ENCODE data around the gene PTPRN2.

The PTPRN2 gene

DNA sequence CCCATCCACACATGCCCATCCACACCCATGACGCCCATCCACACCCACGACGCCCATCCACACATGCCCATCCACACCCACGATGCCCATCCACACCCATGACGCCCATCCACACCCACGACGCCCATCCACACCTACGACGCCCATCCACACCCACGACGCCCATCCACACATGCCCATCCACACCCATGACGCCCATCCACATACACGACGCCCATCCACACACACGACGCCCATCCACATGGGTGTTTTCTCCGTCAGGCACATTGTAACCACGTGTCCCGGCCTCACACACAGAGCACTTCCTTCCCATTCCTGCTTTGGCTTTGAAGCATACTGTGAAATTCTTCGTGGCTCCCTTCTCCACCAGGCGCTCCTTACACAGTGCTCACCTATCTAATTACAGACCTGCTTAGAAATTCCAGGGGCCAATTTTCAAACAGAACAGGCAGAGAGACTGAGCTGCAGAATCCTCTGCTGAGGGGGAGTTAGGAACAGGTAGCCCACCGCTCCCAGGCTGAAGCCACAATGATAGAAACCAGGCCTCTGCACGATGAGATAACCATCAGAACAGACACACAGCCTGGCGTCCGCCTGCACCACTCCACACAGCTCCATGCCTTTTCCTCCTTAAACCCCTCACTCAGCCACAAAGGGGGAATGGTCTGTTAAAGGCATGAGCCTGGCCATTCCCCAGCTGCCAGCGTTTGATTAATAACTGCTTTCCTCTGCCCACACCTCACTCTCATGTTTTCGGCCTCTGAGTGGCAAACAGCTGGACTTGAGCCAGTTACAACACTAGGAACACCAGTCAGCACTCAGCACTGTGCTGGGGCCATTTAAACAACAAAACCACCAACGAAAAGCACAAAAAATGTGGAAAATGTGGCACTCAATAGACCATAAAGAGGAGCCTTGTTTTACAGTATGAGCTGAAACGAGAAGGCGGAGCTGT is 501.6 kb downstream of the PTPRN2 start:
- DNase-seq (ENCODE audit: low read depth), result no peak

DNA sequence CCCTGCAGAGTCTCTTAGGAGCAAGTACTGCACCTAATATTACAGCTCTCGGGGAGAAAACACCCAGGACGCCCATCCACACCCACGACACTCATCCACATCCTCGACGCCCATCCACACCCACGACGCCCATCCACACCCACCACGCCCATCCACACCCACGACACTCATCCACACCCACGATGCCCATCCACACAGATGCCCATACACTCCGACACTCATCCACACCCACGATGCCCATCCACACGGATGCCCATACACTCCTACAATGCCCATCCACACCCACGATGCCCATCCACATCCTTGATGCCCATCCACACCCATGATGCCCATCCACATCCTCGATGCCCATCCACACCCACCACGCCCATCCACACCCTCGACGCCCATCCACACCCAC is 503.1 kb downstream of the PTPRN2 start:
- no peak for DNase-seq (ENCODE audit: low read depth)

DNA sequence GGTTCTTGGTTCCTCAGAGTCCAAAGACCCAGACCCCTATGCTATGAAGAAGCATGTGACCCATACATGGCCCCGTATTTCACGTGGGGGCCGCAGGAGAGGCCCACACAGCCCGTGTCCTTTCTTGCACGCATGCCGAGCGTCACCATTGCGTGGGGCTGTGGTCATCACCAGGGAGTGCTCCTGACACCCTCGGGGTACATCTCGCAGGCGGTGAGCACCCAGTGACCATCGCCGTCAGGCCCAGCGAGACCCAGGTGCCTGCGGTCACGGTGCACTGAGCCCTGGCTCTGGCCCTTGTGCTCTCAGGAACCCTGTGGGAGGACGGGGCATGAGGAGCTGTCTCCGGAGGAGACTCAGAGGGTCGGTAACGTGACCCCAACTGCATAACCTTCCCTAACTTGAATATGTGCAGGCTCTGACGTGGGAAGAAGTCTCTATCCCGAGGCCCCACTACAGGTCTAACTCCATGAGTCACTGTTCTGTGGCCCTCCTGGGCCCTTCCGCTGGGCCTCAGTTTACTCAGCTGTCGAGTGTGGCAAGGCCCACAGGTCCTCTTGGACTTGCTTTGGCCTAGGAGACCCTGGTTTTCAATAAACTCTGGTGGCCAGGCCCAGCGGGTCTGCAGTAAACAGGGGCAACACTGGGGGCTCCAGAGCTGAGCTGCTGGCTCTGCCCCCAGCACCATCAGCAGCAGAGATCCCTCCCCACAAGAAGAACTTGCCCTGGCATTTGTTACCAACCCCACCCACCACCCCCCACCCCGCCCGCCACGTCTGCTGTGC is 503.9 kb downstream of the PTPRN2 start:
- DNase-seq (ENCODE audit: low read depth), result no peak

DNA sequence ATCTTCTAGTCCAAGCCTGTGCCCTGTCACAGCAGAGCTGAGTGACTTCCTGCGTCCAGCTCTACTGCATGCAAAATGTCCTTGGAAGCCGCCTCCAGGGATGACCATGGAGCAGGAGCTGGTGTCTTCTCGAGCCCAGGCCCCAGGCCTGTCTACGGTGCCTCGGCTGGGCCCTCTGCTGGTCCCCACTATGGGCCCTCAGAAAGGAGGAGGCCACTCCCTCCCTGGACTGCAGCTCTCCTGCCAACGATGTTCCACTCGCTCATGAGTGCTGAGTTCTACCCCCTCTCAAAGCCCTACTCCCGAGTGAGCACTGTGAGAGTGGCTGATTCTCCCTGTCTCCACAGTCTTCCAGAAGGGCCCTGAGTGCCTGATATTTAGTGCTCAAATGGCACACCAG is 504.9 kb downstream of the PTPRN2 start:
- DNase-seq (ENCODE audit: low read depth), result no peak

DNA sequence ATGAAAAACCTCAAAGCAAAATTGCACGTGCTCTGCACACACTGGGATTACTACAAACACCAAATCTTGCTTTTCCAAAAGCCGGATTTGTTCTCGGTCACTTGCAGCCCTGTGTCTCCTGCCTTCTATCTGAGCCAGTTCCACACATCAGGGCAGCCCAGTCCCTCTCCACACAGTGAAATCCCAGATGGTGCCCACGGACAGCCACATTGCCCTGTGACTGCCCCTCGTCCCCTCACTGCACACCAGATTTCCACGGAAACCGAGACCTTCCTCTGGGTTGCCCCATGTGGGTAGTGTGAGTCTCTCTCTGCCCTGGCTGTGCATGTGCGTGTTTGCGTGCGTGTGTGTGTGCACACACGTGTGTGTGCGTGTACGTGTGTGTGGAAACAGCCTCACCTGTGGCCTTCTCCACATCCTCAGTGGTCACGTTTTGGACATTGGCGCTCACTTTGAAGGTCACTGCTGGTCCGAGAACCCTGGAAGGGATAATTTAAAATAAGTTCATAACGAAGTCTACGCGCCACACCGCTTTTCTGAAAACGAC is 506.7 kb downstream of the PTPRN2 start:
- DNase-seq (ENCODE audit: low read depth), result no peak

- no peak for DNase-seq (ENCODE audit: low read depth)
These were observed 509.4 kb downstream of the PTPRN2 start for GRCh38 chr7:158077934-158078910.

GRCh38 chr7:158077151-158077840 is 510.3 kb downstream of the PTPRN2 start:
- no peak for DNase-seq (ENCODE audit: low read depth)

- DNase-seq (ENCODE audit: low read depth), result no peak
These were observed 511.0 kb downstream of the PTPRN2 start for GRCh38 chr7:158076656-158077055.

- no peak for DNase-seq (ENCODE audit: low read depth)
These were observed 511.4 kb downstream of the PTPRN2 start for GRCh38 chr7:158076215-158076614.

- no peak for DNase-seq (ENCODE audit: low read depth)
These were observed 512.0 kb downstream of the PTPRN2 start for GRCh38 chr7:158075633-158076001.

GRCh38 chr7:158074896-158075632 is 512.6 kb downstream of the PTPRN2 start:
- DNase-seq (ENCODE audit: low read depth), result no peak

GRCh38 chr7:158073845-158074840 is 513.5 kb downstream of the PTPRN2 start:
- DNase-seq (ENCODE audit: low read depth), result no peak

GRCh38 chr7:158072991-158073730 is 514.5 kb downstream of the PTPRN2 start:
- no peak for DNase-seq (ENCODE audit: low read depth)

DNA sequence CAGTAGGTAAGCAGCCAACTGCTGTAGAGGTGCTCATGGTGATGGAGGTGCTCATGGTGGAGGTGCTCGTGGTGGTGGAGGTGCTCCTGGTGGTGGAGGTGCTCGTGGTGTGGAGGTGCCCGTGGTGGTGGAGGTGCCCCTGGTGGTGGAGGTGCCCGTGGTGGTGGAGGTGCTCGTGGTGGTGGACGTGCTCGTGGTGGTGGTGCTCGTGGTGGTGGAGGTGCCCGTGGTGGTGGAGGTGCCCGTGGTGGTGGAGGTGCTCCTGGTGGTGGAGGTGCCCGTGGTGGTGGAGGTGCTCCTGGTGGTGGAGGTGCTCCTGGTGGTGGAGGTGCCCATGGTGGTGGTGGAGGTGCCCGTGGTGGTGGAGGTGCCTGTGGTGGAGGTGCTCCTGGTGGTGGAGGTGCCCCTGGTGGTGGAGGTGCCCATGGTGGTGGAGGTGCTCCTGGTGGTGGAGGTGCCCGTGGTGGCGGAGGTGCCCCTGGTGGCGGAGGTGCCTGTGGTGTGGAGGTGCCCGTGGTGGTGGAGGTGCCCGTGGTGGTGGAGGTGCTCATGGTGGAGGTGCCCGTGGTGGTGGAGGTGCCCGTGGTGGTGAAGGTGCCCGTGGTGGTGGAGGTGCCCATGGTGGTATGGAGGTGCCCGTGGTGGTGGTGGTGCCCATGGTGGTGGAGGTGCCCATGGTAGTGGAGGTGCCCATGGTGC is 517.3 kb downstream of the PTPRN2 start:
- DNase-seq (ENCODE audit: low read depth), result no peak

DNA sequence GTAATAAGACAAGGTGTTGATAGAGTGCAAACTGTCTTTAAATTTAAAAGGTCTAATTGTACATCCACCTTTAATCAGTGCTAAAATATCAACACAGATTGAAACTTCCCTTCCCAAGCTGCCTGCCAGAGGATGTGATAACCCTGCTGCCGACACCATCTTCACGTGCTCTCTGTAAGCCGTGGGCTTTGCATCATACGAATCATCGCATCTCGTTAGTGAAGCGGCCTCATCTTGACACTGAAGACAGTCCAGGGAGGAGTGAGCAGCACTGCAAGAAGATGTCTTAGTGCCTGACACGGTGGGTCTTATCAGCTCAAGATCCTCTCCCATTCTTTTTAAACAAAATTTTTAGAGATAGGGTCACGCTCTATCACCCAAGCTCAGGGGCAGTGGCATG is 518.8 kb downstream of the PTPRN2 start:
- DNase-seq (ENCODE audit: low read depth), result no peak

- no peak for DNase-seq (ENCODE audit: low read depth)
These were observed 519.6 kb downstream of the PTPRN2 start for GRCh38 chr7:158067931-158068482.

DNA sequence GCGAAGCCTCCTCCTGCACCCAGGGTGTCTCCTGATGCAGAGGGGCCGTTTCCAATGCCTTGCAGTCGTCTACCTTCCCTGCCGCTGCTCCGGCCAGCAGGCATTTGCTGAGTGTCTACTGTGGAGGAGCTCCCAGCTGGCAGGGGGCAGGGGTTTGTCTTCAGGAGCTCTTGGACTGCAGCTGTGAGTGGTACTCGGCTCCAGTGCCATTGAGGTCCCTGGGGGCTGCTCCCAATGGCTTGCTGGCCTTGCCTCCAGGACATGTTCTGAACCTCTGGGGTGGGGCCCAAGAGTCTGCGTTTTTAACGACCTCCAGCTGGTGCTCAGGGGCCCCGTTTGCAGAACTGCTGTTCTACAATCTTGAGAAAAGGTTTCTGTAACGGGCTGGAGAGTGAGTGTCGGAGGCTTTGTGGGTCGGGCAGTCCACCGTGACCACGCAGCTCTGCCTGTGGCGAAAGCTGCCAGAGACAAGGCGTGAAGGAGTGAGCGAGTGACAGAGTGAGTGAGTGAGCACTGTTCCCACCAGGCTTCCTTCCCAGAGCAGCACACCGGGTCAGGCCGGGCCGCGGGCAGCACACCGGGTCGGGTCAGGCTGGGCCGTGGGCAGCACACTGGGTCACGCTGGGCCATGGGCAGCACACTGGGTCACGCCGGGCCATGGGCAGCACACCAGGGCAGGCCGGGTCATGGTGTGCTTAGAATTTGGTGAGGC is 520.2 kb downstream of the PTPRN2 start:
- DNase-seq (ENCODE audit: low read depth), result no peak
